K562 (cell line): ENCODE measurements around the gene DIS3L2. TPM values are rescaled to one million over a fixed set of nuclear protein-coding genes. Genes with fewer than 3 reads are reported as not detected.
A peak's percentile ranks its signal among the peaks of the same experiment; 100 is the strongest.

Experiments used
- ATAC-seq: fragments of 200-7000 bp; cut with Tn5 transposase; 3 replicates; pipeline ENCODE4 v1.9.1; 2020; ENCODE audit warnings: moderate library complexity
- BruUV-seq: library from RNA; stranded (reverse); fragments of 400-500 nt; replicated peaks from 2 replicates; lab custom pipeline; 2021; lab: Mats Ljungman, UMichigan
- CTCF ChIA-PET: fragments of 300-600 bp; formaldehyde crosslinking; extraction: SDS; loops from one replicate; lab custom pipeline; 2021; ENCODE audit warnings: low intra/inter-chr PET ratio; lab: Yijun Ruan, JAX
- POLR2A ChIA-PET: fragments of 300-600, 350-650 bp; sonication (Branson Sonifier 250); formaldehyde crosslinking; extraction: SDS; loops from one replicate; lab custom pipeline; 2021; ENCODE audit warnings: antibody characterized with exemption, inconsistent platforms; lab: Yijun Ruan, JAX
- DNase-seq, 4 experiments: peaks; one replicate each; pipeline versions ENCODE4 v3.0.0 to v3.0.0-alpha.2; 2011 to 2018; ENCODE audit warnings: low spot score in 3 of 4, mixed read lengths in 3 of 4; ENCODE audit errors: extremely low read depth in 1 of 4
- FAIRE-seq: peaks from 2 replicates; lab custom pipeline; 2011; peaks lifted over from hg19 to GRCh38; lab: Jason Lieb, UNC
- H2AFZ ChIP-seq: 2 replicates; pipeline ENCODE4 v1.6.0; 2011; ENCODE audit warnings: low read depth, low read length, control low read depth, inconsistent platforms
- H3K27ac ChIP-seq: fragments of 200-600 bp; 3 replicates; pipeline ENCODE4 v1.8.0; 2011; ENCODE audit warnings: low read depth, mild to moderate bottlenecking, control low read depth, inconsistent platforms, low read length, moderate library complexity, mixed read lengths; ENCODE audit errors: extremely low read depth
- H3K27me3 ChIP-seq, 2 experiments: fragments of 300-600 bp in 1 of 2; 2 replicates in 1 of 2; 3 replicates in 1 of 2; pipeline versions ENCODE4 v1.6.0 to v1.8.0; 2011; ENCODE audit warnings: inconsistent platforms in 2 of 2, low read length in 2 of 2, mild to moderate bottlenecking in 1 of 2, mixed read lengths in 1 of 2, moderate library complexity in 1 of 2; ENCODE audit not compliant: control insufficient read depth in 2 of 2, insufficient read depth in 2 of 2
- H3K36me3 ChIP-seq: fragments of 300-600 bp; 3 replicates; pipeline ENCODE4 v1.8.0; 2011; ENCODE audit warnings: mild to moderate bottlenecking, low read length, inconsistent platforms; ENCODE audit not compliant: control insufficient read depth, insufficient read depth
- H3K4me1 ChIP-seq, 2 experiments: fragments of 200-600 bp in 1 of 2; replicated peaks in 1 of 2; 2 replicates in 1 of 2; 3 replicates in 1 of 2; pipeline versions ENCODE4 v1.5.1 to v1.8.0; 2011; ENCODE audit warnings: inconsistent platforms in 2 of 2, low read length in 2 of 2, mild to moderate bottlenecking in 1 of 2, mixed read lengths in 1 of 2, moderate library complexity in 1 of 2; ENCODE audit not compliant: control insufficient read depth in 2 of 2, insufficient read depth in 2 of 2
- H3K4me2 ChIP-seq: 2 replicates; pipeline ENCODE4 v1.6.1; 2011; ENCODE audit warnings: low read length, control low read depth, inconsistent platforms, mixed read lengths; ENCODE audit not compliant: insufficient read depth
- H3K4me3 ChIP-seq: fragments of 200-600 bp; sonication (generic), shearing (Covaris generic); 2 replicates; pipeline ENCODE4 v1.5.1; 2016; ENCODE audit warnings: control low read depth, inconsistent platforms
- H3K79me2 ChIP-seq: fragments of 200-600 bp; 3 replicates; pipeline ENCODE4 v1.8.0; 2011; ENCODE audit warnings: low read length, inconsistent platforms; ENCODE audit not compliant: control insufficient read depth, insufficient read depth
- H3K9ac ChIP-seq, 2 experiments: 2 replicates each; pipeline versions ENCODE4 v1.6.0 to v1.6.1; 2011; ENCODE audit warnings: low read depth in 2 of 2, low read length in 2 of 2, control low read depth in 1 of 2, inconsistent platforms in 1 of 2, mild to moderate bottlenecking in 1 of 2, mixed read lengths in 1 of 2; ENCODE audit not compliant: insufficient read depth in 1 of 2
- H3K9me1 ChIP-seq: one replicate; pipeline ENCODE4 v1.6.0; 2011; ENCODE audit warnings: inconsistent platforms, mild to moderate bottlenecking, low read length, moderate library complexity; ENCODE audit not compliant: control insufficient read depth, insufficient read depth
- H3K9me3 ChIP-seq: replicated peaks from 2 replicates; pipeline ENCODE4 v1.5.1; 2011; ENCODE audit warnings: low read depth, low read length, inconsistent platforms; ENCODE audit not compliant: control insufficient read depth, insufficient read depth
- H4K20me1 ChIP-seq: replicated peaks from 2 replicates; pipeline ENCODE4 v1.6.1; 2011; ENCODE audit warnings: low read length, inconsistent platforms, mixed read lengths; ENCODE audit not compliant: control insufficient read depth, insufficient read depth
- ATF1 ChIP-seq, 2 experiments: fragments of 450-650 bp in 1 of 2; IDR thresholded peaks; 2 replicates each; pipeline ENCODE4 v1.6.1; 2016; ENCODE audit warnings: missing compliant biosample characterization in 1 of 2, missing genetic modification characterization in 1 of 2
- CREM ChIP-seq: IDR thresholded peaks from 2 replicates; pipeline ENCODE4 v1.6.1; 2014; ENCODE audit warnings: antibody characterized with exemption, low read depth
- IRF9 ChIP-seq: fragments of 450-650 bp; IDR thresholded peaks from 2 replicates; pipeline ENCODE4 v1.6.1; 2016; ENCODE audit warnings: missing biosample characterization, missing genetic modification characterization
- MCM7 ChIP-seq, 2 experiments: fragments of 450-650 bp; IDR thresholded peaks; 2 replicates each; pipeline ENCODE4 v1.6.1; 2016 to 2018
- RREB1 ChIP-seq: fragments of 250-450 bp; sonication (Bioruptor Pico); IDR thresholded peaks from 2 replicates; pipeline ENCODE4 v1.4.0; 2020
- WGBS: fragments of 100-300 bp; shearing (Covaris generic); methylation state at CpG from one replicate; pipeline ENCODE4 v1.1.6; 2016; ENCODE audit warnings: low coverage, mixed read lengths; ENCODE audit not compliant: insufficient coverage; ENCODE audit errors: missing lambda C conversion rate; 5-methylcytosine and 5-hydroxymethylcytosine counted together
- in situ Hi-C: fragments of 300-500 bp; cut with MboI; formaldehyde crosslinking; loops from 4 replicates; pipeline ENCODE4 v1.15.0; 2018; ENCODE audit warnings: inconsistent platforms, mixed read lengths
- intact Hi-C: fragments of 100-400 bp; cut with micrococcal nuclease; formaldehyde crosslinking; loops from 2 replicates; pipeline ENCODE4 v1.14.2; 2022
- polyA plus RNA-seq, 8 experiments: library from polyadenylated mRNA; depleted of rRNA in 4 of 8; stranded (reverse) in 5 of 8; unstranded in 3 of 8; fragments of >200 nt; fragmentation: Nextera tagmentation in 2 of 8; fragmentation: Illumina TruSeq in 1 of 8; extraction: Ambion mirVana in 2 of 8; extraction: Trizol in 1 of 8; gene quantifications; 2 replicates each; pipeline versions ENCODE4 v1.2.1 to v1.2.3, GENCODE V29; 2011 to 2014; ENCODE audit warnings: inconsistent platforms in 1 of 8, missing spikeins in 1 of 8
- total RNA-seq, 7 experiments: library from RNA; depleted of rRNA in 6 of 7; stranded (reverse); fragments of >200 nt in 6 of 7; fragmentation: Illumina TruSeq in 2 of 7; extraction: Trizol in 2 of 7; gene quantifications; 2 replicates each; pipeline versions ENCODE4 v1.2.1 to v1.2.3, GENCODE V29; 2011 to 2021; ENCODE audit warnings: low replicate concordance in 1 of 7

Gene DIS3L2
- total and polyA plus RNA-seq, 9 of the 15 experiments (the other 6 are each of a cell fraction or from before 2014, with no cell fraction given) = 1.5 to 19.2 (median 11.2) TPM

GRCh38 chr2:231930593-231931281 lies 30.8 kb upstream of the DIS3L2 start:
- FAIRE-seq (no peak), ATAC-seq (no peak)

More at GRCh38 chr2:231930593-231931281, 30.8 kb upstream of the DIS3L2 start:
- no TSS peak for BruUV-seq
- Histone ChIP-seq H3K79me2 (no peaks in the 10 kb centered on the region), H3K27ac (no peak overlapping the region), H3K9me1 (no peaks in the 10 kb centered on the region), H3K4me2 (no peak overlapping the region), H3K9me3 (no peaks in the 10 kb centered on the region), H3K4me3 (no peak overlapping the region), H3K4me1 (peaks cover 0 to 28% of the 10 kb centered on the region in 2 experiments; a peak in 2 of 5 replicates), H3K9ac (no peak overlapping the region), H4K20me1 (0 out of 2 replicates have a peak, but pooled peaks cover 4% of the 10 kb centered on the region), H3K36me3 (no peaks in the 10 kb centered on the region), H2AFZ (no peak overlapping the region), H3K27me3 (peaks cover 7 to 50% of the 10 kb centered on the region in 2 experiments; a peak in 4 of 5 replicates)
- CTCF ChIA-PET = no interaction called here
- DNase-seq = no peak
- 0% methylated on average over 6 of the region's 8 CpGs for WGBS
- intact Hi-C loops (no loop called here), in situ Hi-C loops (no loop called here)
- POLR2A ChIA-PET = no interaction called here
- TF ChIP-seq IRF9 (tag) (no peak), MCM7 (IDR thresholded peaks at IDR 0.05) (no peak), ATF1 (CRISPR knock-in tag; IDR thresholded peaks at IDR 0.05) (no peak), ATF1 (tag; IDR thresholded peaks at IDR 0.05) (0 out of 2 replicates have a peak, but pooled peaks have one; percentile 16), RREB1 (CRISPR knock-in tag) (no peak), CREM (0 out of 2 replicates have a peak, but pooled peaks have one; percentile 19)
